ENCODE measurements around the gene STK17B. TPM values are rescaled to one million over a fixed set of nuclear protein-coding genes. Genes with fewer than 3 reads are reported as not detected.

Gene STK17B
- total and polyA plus RNA-seq, 2 experiments from 2014 or later = 5.7 to 13.7 TPM

- no peaks in the 10 kb centered on the region for H3K27me3 Mint-ChIP-seq (ENCODE audit: insufficient read depth, low read depth, poor library complexity)
- H3K36me3 Mint-ChIP-seq (ENCODE audit: low read depth) = no peaks in the 10 kb centered on the region
- peaks cover 13% of the 10 kb centered on the region for H3K4me1 ChIP-seq (ENCODE audit: insufficient read depth)
- H3K27ac ChIP-seq (ENCODE audit: low read depth) = no peak overlapping the region
- peak overlapping the region; percentile 60; the same call in 1 of the 2 replicates for H2AFZ ChIP-seq
- no peak overlapping the region for H3K4me3 Mint-ChIP-seq
- no peaks in the 10 kb centered on the region for H3K79me2 ChIP-seq (replicated peaks; ENCODE audit: insufficient read depth)
- H3K4me3 ChIP-seq = no peak overlapping the region
- H3F3A ChIP-seq (replicated peaks; ENCODE audit: low read depth) = no peaks in the 10 kb centered on the region
- ATAC-seq = no peak; the same call in 2 of the 3 replicates
- TF ChIP-seq ZNF331 (CRISPR knock-in tag; IDR thresholded peaks at IDR 0.05; ENCODE audit: low read depth) = no peak
- TF ChIP-seq ZNF114 (CRISPR knock-in tag; IDR thresholded peaks at IDR 0.05) = no peak
- TF ChIP-seq ZNF462 (CRISPR knock-in tag; IDR thresholded peaks at IDR 0.05) = no peak
- TF ChIP-seq, protein P1, sequence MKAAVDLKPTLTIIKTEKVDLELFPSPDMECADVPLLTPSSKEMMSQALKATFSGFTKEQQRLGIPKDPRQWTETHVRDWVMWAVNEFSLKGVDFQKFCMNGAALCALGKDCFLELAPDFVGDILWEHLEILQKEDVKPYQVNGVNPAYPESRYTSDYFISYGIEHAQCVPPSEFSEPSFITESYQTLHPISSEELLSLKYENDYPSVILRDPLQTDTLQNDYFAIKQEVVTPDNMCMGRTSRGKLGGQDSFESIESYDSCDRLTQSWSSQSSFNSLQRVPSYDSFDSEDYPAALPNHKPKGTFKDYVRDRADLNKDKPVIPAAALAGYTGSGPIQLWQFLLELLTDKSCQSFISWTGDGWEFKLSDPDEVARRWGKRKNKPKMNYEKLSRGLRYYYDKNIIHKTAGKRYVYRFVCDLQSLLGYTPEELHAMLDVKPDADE (IDR thresholded peaks at IDR 0.05) = no peak
- TF ChIP-seq, protein P2, sequence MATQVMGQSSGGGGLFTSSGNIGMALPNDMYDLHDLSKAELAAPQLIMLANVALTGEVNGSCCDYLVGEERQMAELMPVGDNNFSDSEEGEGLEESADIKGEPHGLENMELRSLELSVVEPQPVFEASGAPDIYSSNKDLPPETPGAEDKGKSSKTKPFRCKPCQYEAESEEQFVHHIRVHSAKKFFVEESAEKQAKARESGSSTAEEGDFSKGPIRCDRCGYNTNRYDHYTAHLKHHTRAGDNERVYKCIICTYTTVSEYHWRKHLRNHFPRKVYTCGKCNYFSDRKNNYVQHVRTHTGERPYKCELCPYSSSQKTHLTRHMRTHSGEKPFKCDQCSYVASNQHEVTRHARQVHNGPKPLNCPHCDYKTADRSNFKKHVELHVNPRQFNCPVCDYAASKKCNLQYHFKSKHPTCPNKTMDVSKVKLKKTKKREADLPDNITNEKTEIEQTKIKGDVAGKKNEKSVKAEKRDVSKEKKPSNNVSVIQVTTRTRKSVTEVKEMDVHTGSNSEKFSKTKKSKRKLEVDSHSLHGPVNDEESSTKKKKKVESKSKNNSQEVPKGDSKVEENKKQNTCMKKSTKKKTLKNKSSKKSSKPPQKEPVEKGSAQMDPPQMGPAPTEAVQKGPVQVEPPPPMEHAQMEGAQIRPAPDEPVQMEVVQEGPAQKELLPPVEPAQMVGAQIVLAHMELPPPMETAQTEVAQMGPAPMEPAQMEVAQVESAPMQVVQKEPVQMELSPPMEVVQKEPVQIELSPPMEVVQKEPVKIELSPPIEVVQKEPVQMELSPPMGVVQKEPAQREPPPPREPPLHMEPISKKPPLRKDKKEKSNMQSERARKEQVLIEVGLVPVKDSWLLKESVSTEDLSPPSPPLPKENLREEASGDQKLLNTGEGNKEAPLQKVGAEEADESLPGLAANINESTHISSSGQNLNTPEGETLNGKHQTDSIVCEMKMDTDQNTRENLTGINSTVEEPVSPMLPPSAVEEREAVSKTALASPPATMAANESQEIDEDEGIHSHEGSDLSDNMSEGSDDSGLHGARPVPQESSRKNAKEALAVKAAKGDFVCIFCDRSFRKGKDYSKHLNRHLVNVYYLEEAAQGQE (IDR thresholded peaks at IDR 0.05; ENCODE audit: unreplicated experiment) = no peak
- no peak for TF ChIP-seq EZH2 (IDR thresholded peaks at IDR 0.05; ENCODE audit: low read depth, unreplicated experiment)
- TF ChIP-seq CTCF (conservative IDR thresholded peaks at IDR 0.05; ENCODE audit: low read depth in 2 of 2) = no peak
- no peak for TF ChIP-seq NANOG (IDR thresholded peaks at IDR 0.05; ENCODE audit: borderline replicate concordance)
- TF ChIP-seq STAT1 (IDR thresholded peaks at IDR 0.05; ENCODE audit: unreplicated experiment) = no peak
- no peak overlapping the region for H3K4me2 ChIP-seq
- no peaks in the 10 kb centered on the region for H3K27me3 ChIP-seq (ENCODE audit: insufficient read depth)
- no peak for DNase-seq (ENCODE audit: low spot score)
- no peaks in the 10 kb centered on the region for H3K36me3 ChIP-seq (ENCODE audit: insufficient read depth)
- peak overlapping the region; percentile 69 for H3K27ac Mint-ChIP-seq
- H3K9me3 Mint-ChIP-seq = no peaks in the 10 kb centered on the region
- H3K9me2 ChIP-seq (ENCODE audit: insufficient read depth) = no peaks in the 10 kb centered on the region
- peaks cover 24% of the 10 kb centered on the region for H3K4me1 Mint-ChIP-seq
- H4K20me1 ChIP-seq (replicated peaks; ENCODE audit: insufficient read depth) = no peaks in the 10 kb centered on the region
Observed at GRCh38 chr2:196101325-196101991, 69.9 kb downstream of the STK17B start.

All from GM23338 (cell line).